Measurements from ENCODE around the gene TXK. TPM values are rescaled to one million over a fixed set of nuclear protein-coding genes. Genes with fewer than 3 reads are reported as not detected.

Gene TXK
- total RNA-seq, 1 experiment from 2014 or later, result 1.4 TPM

DNA sequence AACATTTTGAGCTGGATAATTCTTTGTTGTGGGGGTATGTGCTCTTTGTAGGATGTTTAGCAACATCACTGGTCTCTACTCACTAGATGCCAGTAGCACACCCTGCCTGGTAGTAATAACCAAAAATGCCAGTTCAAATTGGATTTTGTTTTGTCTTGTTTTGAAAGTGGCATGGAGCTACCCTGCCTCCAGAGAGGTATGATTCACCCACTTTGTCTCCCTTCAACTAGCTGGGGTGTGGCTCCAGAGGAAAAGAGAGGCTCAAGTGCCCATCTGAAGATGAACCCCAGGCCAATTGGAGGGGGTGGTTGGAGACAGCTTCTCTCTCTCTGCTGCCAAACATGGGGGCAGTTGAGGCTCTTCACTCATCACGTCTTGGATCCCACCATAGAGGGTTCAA lies 83.0 kb downstream of the TXK start:
- no peak for TF ChIP-seq EZH2 (IDR thresholded peaks at IDR 0.05; ENCODE audit: borderline replicate concordance, low read depth, low read length, poor library complexity, severe bottlenecking)
- TF ChIP-seq, protein P1, sequence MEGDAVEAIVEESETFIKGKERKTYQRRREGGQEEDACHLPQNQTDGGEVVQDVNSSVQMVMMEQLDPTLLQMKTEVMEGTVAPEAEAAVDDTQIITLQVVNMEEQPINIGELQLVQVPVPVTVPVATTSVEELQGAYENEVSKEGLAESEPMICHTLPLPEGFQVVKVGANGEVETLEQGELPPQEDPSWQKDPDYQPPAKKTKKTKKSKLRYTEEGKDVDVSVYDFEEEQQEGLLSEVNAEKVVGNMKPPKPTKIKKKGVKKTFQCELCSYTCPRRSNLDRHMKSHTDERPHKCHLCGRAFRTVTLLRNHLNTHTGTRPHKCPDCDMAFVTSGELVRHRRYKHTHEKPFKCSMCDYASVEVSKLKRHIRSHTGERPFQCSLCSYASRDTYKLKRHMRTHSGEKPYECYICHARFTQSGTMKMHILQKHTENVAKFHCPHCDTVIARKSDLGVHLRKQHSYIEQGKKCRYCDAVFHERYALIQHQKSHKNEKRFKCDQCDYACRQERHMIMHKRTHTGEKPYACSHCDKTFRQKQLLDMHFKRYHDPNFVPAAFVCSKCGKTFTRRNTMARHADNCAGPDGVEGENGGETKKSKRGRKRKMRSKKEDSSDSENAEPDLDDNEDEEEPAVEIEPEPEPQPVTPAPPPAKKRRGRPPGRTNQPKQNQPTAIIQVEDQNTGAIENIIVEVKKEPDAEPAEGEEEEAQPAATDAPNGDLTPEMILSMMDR (conservative IDR thresholded peaks at IDR 0.05; ENCODE audit: low read depth, low read length), result no peak
- no peak for DNase-seq (ENCODE audit: low spot score)
- Histone ChIP-seq H3K27me3 (replicated peaks; ENCODE audit: insufficient read depth, low read depth, low read length, poor library complexity) (no peaks in the 10 kb centered on the region), H3K9me3 (ENCODE audit: low read depth, low read length, poor library complexity, severe bottlenecking) (no peaks in the 10 kb centered on the region), H3K36me3 (ENCODE audit: insufficient read depth, low read length, poor library complexity, severe bottlenecking) (no peaks in the 10 kb centered on the region), H3K27ac (ENCODE audit: low read depth, low read length, poor library complexity, severe bottlenecking) (no peak overlapping the region), H3K4me1 (ENCODE audit: insufficient read depth, low read length, poor library complexity, severe bottlenecking) (no peaks in the 10 kb centered on the region), H3K4me3 (ENCODE audit: low read depth, low read length, poor library complexity, severe bottlenecking) (no peak overlapping the region)
- no TSS peak for BruUV-seq (replicated peaks)
- ChIA-PET POLR2A (ENCODE audit: low non-redundant PET) (no interaction called here), CTCF (no interaction called here)
- intact Hi-C loops (cut with micrococcal nuclease; ENCODE audit: unreplicated experiment), result no loop called here

DNA sequence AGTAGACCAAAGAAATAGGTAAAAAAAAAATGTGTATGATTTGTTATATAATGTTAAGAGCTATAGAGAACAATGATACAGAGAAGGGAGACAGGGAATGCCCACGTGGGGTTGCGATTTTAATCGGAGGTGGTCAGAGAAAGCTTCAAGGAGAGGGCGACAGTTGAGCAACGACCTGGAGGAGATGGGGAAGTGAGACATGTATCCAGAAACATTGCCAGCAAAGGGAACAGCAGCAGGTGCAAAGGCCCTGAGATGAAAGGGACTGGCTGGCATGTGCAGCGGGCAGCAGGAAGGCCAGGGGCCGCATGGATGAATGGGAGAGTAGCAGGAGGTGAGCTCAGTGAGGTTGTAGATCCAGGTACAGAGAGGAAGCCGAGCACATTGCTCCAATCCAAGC lies 84.6 kb downstream of the TXK start:
- Histone ChIP-seq H3K9me3 (ENCODE audit: low read depth, low read length, poor library complexity, severe bottlenecking) (no peaks in the 10 kb centered on the region), H3K27ac (ENCODE audit: low read depth, low read length, poor library complexity, severe bottlenecking) (no peak overlapping the region), H3K4me3 (ENCODE audit: low read depth, low read length, poor library complexity, severe bottlenecking) (no peak overlapping the region), H3K4me1 (ENCODE audit: insufficient read depth, low read length, poor library complexity, severe bottlenecking) (no peaks in the 10 kb centered on the region), H3K27me3 (replicated peaks; ENCODE audit: insufficient read depth, low read depth, low read length, poor library complexity) (no peaks in the 10 kb centered on the region), H3K36me3 (ENCODE audit: insufficient read depth, low read length, poor library complexity, severe bottlenecking) (no peaks in the 10 kb centered on the region)
- TF ChIP-seq, protein P1 (conservative IDR thresholded peaks at IDR 0.05; ENCODE audit: low read depth, low read length), result no peak
- no peak for TF ChIP-seq EZH2 (IDR thresholded peaks at IDR 0.05; ENCODE audit: borderline replicate concordance, low read depth, low read length, poor library complexity, severe bottlenecking)
- POLR2A ChIA-PET (ENCODE audit: low non-redundant PET), result no interaction called here
- no TSS peak for BruUV-seq (replicated peaks)
- CTCF ChIA-PET, result no interaction called here
- no peak for DNase-seq (ENCODE audit: low spot score)
- intact Hi-C loops (cut with micrococcal nuclease; ENCODE audit: unreplicated experiment), result no loop called here

DNA sequence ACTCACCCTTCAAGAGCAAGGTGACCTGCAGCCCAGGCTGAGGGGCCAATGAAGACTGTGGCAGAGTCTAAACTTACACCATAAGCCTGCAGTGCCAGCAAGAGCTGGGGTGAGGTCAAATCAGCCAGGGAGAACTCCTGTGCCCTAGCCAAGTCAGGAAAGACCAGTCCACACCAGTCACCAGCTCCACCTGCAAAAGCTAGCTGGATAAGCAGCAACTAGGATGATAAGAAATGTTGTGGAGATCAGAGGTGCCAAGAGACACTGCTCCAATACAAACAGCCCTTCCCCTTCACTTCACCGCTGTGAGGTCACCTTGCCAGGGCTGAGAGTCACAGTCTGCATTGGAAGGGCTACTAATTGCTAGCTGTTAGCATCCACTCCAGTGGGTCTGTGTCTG lies 86.2 kb downstream of the TXK start:
- H3K9me3 ChIP-seq (ENCODE audit: low read depth, low read length, poor library complexity, severe bottlenecking), result no peaks in the 10 kb centered on the region
- DNase-seq (ENCODE audit: low spot score), result no peak
- H3K4me1 ChIP-seq (ENCODE audit: insufficient read depth, low read length, poor library complexity, severe bottlenecking), result no peaks in the 10 kb centered on the region
- no peaks in the 10 kb centered on the region for H3K36me3 ChIP-seq (ENCODE audit: insufficient read depth, low read length, poor library complexity, severe bottlenecking)
- ChIA-PET POLR2A (ENCODE audit: low non-redundant PET) (no interaction called here), CTCF (interaction anchor here (0.6 kb wide), 1 partner anchor 114 kb away, joined by 3 read pairs; no protein-coding TSS in a partner anchor)
- TF ChIP-seq EZH2 (IDR thresholded peaks at IDR 0.05; ENCODE audit: borderline replicate concordance, low read depth, low read length, poor library complexity, severe bottlenecking), result no peak
- TF ChIP-seq, protein P1 (conservative IDR thresholded peaks at IDR 0.05; ENCODE audit: low read depth, low read length), result no peak
- H3K4me3 ChIP-seq (ENCODE audit: low read depth, low read length, poor library complexity, severe bottlenecking), result no peak overlapping the region
- intact Hi-C loops (cut with micrococcal nuclease; ENCODE audit: unreplicated experiment), result no loop called here
- no peaks in the 10 kb centered on the region for H3K27me3 ChIP-seq (replicated peaks; ENCODE audit: insufficient read depth, low read depth, low read length, poor library complexity)
- BruUV-seq (replicated peaks), result no TSS peak
- no peak overlapping the region for H3K27ac ChIP-seq (ENCODE audit: low read depth, low read length, poor library complexity, severe bottlenecking)
